D721Med (cell line): ENCODE results near the gene TSSK3.
"Not testable (repeated sequence)": the region's sequence is repeated elsewhere in the genome, so short reads cannot be mapped to it uniquely, and the experiment has no call there.

Experiments used
- DNase-seq: peaks from one replicate; pipeline ENCODE4 v3.0.0; 2011; ENCODE audit warnings: low spot score; ENCODE audit not compliant: insufficient read length
- FAIRE-seq: peaks from 2 replicates; lab custom pipeline; 2011; peaks lifted over from hg19 to GRCh38; lab: Jason Lieb, UNC
- CTCF ChIP-seq: IDR thresholded peaks from 2 replicates; pipeline ENCODE4 v1.5.1; 2012; ENCODE audit warnings: mild to moderate bottlenecking, control low read depth; ENCODE audit not compliant: insufficient read depth; ENCODE audit errors: missing control alignments

The TSSK3 gene

GRCh38 chr1:32353886-32354570 is 8.3 kb upstream of the TSSK3 start:
- no peak for DNase-seq
- no peak for FAIRE-seq
- TF ChIP-seq CTCF: no peak

GRCh38 chr1:32355778-32356177 is 6.6 kb upstream of the TSSK3 start:
- not testable (repeated sequence) for FAIRE-seq

DNA sequence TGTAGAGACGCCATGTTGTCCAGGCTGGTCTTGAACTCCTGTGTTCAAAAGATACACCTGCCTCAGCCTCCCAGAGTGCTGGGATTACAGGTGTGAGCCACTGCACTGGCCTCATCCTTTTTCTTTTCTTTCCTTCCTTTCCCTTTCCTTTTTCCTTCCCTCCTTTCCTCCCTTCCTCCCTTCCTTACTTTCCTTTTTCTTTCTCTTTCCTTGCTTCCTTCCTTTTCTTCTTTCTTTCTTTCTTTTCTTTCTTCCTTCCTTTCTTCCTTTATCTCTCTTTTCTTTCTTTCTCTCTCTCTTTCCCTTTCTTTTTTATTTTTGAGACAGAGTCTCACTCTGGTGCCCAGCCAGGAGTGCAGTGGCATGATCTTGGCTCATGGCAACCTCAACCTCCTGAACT is 5.9 kb upstream of the TSSK3 start:
- DNase-seq: no peak
- no peak for TF ChIP-seq CTCF
- no peak for FAIRE-seq

More at GRCh38 chr1:32355778-32356177, 6.6 kb upstream of the TSSK3 start:
- DNase-seq: not testable (repeated sequence)

DNA sequence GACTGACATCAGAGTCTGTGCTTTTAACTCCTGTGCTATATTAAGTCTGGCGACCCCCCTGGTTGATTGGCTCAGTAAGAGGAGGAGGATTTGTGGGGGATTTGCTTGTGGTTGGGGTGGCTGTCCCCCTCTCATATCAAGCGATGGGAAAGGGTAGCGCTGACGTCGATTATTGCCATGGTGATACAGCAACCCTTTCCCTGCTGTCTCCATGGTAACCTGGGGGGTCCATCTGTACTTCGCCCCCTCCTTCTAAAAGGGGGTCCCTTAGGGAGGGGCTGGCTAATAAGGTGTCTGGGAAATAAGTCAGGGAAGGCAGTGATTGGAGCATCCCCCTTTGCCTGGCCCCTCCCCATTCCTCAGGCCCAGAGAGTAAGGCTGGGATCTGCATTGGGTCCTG is 4.7 kb upstream of the TSSK3 start:
- TF ChIP-seq CTCF: no peak
- DNase-seq (no peak), FAIRE-seq (no peak)

GRCh38 chr1:32358435-32358834 is 3.9 kb upstream of the TSSK3 start:
- FAIRE-seq (no peak), DNase-seq (no peak)
- TF ChIP-seq CTCF: no peak

GRCh38 chr1:32361308-32361673 is 1.0 kb upstream of the TSSK3 start:
- DNase-seq (no peak), FAIRE-seq (no peak)
- TF ChIP-seq CTCF: no peak

DNA sequence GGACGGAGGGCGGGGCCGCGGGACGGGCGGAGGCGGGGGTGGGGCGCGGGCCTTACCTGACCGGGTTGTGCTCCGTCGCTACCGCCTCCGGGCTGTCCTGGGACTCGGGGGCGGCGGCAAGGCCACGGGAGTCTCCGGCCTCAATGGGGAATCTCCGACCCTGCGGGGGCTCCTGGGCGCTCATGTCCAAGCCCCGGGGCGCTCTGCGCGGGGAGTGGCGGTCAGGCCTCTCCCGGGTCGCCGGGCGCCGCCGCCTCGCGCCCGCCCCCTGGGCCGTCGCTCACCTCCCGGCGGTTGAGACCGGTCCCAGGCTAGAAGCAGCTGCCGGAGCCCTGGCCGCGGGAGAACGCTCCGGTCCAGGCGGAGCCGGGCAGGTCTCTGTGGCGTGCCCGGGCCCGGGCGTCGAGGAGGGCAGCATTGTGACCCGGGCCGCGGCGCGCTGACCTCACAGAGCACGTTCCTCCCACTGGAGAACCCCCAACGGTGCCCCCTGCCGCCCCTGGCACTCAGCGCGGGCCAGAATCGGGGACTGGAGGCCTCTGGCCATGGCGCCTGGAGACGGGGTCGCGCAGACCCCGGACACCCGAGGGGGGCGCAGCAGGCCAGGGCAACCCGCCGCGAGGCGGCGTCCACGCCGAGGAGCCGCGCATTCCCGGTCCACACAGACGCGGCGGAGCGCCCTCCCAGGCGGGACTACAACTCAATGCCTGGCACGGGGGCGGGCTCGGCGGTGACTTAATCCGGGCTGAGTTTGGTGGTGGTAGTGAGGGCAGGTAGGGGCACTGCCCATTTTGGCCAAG is 465 bp upstream of the TSSK3 start:
- FAIRE-seq: no peak

More for the DNA sequence above, 465 bp upstream of the TSSK3 start:
- no peak for TF ChIP-seq CTCF
- no peak for DNase-seq
